ENCODE results near the gene SDF2L1.

DNA sequence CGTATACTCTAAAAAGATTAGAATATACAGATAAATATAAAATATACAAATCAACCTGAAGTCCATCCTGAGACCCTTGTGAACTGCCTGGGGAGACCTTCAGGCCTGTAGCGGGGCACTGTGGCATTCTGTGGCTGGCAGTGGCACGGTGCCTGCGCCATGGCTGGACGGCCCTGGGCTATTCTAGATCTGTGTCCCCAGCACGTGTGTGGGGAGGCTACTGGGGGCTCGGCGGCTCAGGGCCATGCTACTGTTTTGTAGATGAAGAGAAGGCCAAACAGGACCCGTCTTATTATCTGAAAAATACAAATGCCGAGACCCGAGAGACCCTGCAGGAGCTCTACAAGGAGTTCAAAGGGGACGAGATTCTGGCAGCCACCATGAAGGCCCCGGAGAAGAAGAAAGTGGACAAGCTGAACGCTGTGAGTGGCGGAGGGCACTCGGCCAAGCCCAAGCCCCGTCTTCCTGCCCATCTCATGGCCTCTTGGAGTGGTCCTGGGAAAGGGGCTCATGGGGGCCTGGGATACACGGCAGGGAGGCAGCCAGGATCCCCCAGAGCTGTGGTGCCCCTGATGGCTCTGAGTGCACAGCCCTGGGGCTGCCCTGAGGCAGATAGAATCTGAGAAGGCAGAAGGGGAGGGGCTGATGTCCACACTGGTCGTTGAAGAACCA, 42.5 kb downstream of the SDF2L1 start:
- TF ChIP-seq, protein P1, sequence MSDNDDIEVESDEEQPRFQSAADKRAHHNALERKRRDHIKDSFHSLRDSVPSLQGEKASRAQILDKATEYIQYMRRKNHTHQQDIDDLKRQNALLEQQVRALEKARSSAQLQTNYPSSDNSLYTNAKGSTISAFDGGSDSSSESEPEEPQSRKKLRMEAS (IDR thresholded peaks at IDR 0.05; ENCODE audit: low read depth, low read length), result no peak
- TF ChIP-seq DPF2 (IDR thresholded peaks at IDR 0.05) (no peak), POLR2AphosphoS5 (IDR thresholded peaks at IDR 0.05; ENCODE audit: low read length) (no peak), ZZZ3 (IDR thresholded peaks at IDR 0.05; ENCODE audit: control insufficient read depth, insufficient read length, low read depth) (no peak), NRF1 (conservative IDR thresholded peaks at IDR 0.05; ENCODE audit: low read depth, low read length) (no peak)
- TF ChIP-seq, protein P2, sequence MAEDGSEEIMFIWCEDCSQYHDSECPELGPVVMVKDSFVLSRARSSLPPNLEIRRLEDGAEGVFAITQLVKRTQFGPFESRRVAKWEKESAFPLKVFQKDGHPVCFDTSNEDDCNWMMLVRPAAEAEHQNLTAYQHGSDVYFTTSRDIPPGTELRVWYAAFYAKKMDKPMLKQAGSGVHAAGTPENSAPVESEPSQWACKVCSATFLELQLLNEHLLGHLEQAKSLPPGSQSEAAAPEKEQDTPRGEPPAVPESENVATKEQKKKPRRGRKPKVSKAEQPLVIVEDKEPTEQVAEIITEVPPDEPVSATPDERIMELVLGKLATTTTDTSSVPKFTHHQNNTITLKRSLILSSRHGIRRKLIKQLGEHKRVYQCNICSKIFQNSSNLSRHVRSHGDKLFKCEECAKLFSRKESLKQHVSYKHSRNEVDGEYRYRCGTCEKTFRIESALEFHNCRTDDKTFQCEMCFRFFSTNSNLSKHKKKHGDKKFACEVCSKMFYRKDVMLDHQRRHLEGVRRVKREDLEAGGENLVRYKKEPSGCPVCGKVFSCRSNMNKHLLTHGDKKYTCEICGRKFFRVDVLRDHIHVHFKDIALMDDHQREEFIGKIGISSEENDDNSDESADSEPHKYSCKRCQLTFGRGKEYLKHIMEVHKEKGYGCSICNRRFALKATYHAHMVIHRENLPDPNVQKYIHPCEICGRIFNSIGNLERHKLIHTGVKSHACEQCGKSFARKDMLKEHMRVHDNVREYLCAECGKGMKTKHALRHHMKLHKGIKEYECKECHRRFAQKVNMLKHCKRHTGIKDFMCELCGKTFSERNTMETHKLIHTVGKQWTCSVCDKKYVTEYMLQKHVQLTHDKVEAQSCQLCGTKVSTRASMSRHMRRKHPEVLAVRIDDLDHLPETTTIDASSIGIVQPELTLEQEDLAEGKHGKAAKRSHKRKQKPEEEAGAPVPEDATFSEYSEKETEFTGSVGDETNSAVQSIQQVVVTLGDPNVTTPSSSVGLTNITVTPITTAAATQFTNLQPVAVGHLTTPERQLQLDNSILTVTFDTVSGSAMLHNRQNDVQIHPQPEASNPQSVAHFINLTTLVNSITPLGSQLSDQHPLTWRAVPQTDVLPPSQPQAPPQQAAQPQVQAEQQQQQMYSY (CRISPR knock-in tag; IDR thresholded peaks at IDR 0.05), result no peak

All from GM12878 (cell line).